HepG2 (cell line): ENCODE data around the gene KLF16. TPM values are rescaled to one million over a fixed set of nuclear protein-coding genes. Genes with fewer than 3 reads are reported as not detected.

Experiments used
- CREB1 ChIP-seq, 2 experiments: fragments of 450-650 bp in 1 of 2; IDR thresholded peaks; 2 replicates each; pipeline ENCODE4 v1.6.1; 2016 to 2017; ENCODE audit warnings: control low read depth in 1 of 2, mild to moderate bottlenecking in 1 of 2, missing compliant biosample characterization in 1 of 2, missing genetic modification characterization in 1 of 2
- EZH2 ChIP-seq: conservative IDR thresholded peaks from 2 replicates; pipeline ENCODE4 v1.6.1; 2012; ENCODE audit warnings: mild to moderate bottlenecking, low read depth, low read length, moderate library complexity
- FOXK2 ChIP-seq: fragments of 450-650 bp; IDR thresholded peaks from 2 replicates; pipeline ENCODE4 v1.6.1; 2016
- GZF1 ChIP-seq: sonication (generic); formaldehyde crosslinking; IDR thresholded peaks from 2 replicates; pipeline ENCODE4 v1.5.1; 2020; ENCODE audit warnings: mild to moderate bottlenecking, missing genetic modification reagents
- IKZF1 ChIP-seq: fragments of 450-650 bp; IDR thresholded peaks from 2 replicates; pipeline ENCODE4 v1.7.1; 2016
- MAFK ChIP-seq, 2 experiments: IDR thresholded peaks in 1 of 2; conservative IDR thresholded peaks in 1 of 2; 2 replicates each; pipeline ENCODE4 v1.6.1; 2011; ENCODE audit warnings: improper control_type of control experiment in 2 of 2, low read length in 2 of 2
- NBN ChIP-seq: fragments of 450-650 bp; conservative IDR thresholded peaks from 2 replicates; pipeline ENCODE4 v1.6.1; 2017
- SNRNP70 ChIP-seq: fragments of 200-400 bp; formaldehyde crosslinking; IDR thresholded peaks from 2 replicates; pipeline ENCODE4 v1.6.1; 2017; ENCODE audit warnings: mild to moderate bottlenecking, low read depth, low read length, moderate library complexity
- TARDBP ChIP-seq: sonication (generic); formaldehyde crosslinking; IDR thresholded peaks from 2 replicates; pipeline ENCODE4 v1.8.0; 2022; ENCODE audit warnings: mild to moderate bottlenecking, missing genetic modification reagents
- ZNF10 ChIP-seq: sonication (generic); formaldehyde crosslinking; IDR thresholded peaks from 2 replicates; pipeline ENCODE4 v1.4.0; 2020; ENCODE audit warnings: mild to moderate bottlenecking, low read depth, missing genetic modification reagents, borderline replicate concordance
- ZNF138 ChIP-seq: sonication (generic); formaldehyde crosslinking; IDR thresholded peaks from 2 replicates; pipeline ENCODE4 v1.5.0; 2020; ENCODE audit warnings: mild to moderate bottlenecking, low read depth, missing genetic modification reagents
- ZNF317 ChIP-seq: sonication (generic); formaldehyde crosslinking; IDR thresholded peaks from 2 replicates; pipeline ENCODE4 v1.5.0; 2020; ENCODE audit warnings: mild to moderate bottlenecking, missing genetic modification reagents
- ZNF430 ChIP-seq: sonication (generic); formaldehyde crosslinking; IDR thresholded peaks from 2 replicates; pipeline ENCODE4 v1.9.0; 2021; ENCODE audit warnings: mild to moderate bottlenecking, missing genetic modification reagents
- ZNF552 ChIP-seq: sonication (generic); formaldehyde crosslinking; IDR thresholded peaks from 2 replicates; pipeline ENCODE4 v1.9.0; 2022; ENCODE audit warnings: missing genetic modification reagents, mild to moderate bottlenecking, borderline replicate concordance
- polyA plus RNA-seq, 8 experiments: library from polyadenylated mRNA; depleted of rRNA in 3 of 8; stranded (reverse) in 7 of 8; unstranded in 1 of 8; fragments of >200 nt; fragmentation: Illumina TruSeq in 4 of 8; extraction: Trizol in 4 of 8; gene quantifications; 2 replicates each; pipeline versions ENCODE4 v1.2.1 to v1.2.3, GENCODE V29; 2011 to 2016; ENCODE audit warnings: low read depth in 4 of 8, missing spikeins in 1 of 8, mixed read lengths in 1 of 8; ENCODE audit not compliant: insufficient read depth in 1 of 8
- total RNA-seq, 5 experiments: library from RNA; depleted of rRNA; stranded (reverse); fragments of >200 nt; fragmentation: Illumina TruSeq; extraction: Trizol; gene quantifications; 2 replicates each; pipeline ENCODE4 v1.2.3, GENCODE V29; 2016; ENCODE audit warnings: low read depth in 1 of 5
- TF ChIP-seq, protein P1 (sequence below): sonication (generic); formaldehyde crosslinking; IDR thresholded peaks from 2 replicates; pipeline ENCODE4; 2020; ENCODE audit warnings: missing genetic modification reagents, mild to moderate bottlenecking, borderline replicate concordance
- TF ChIP-seq, protein P2 (sequence below): sonication (generic); formaldehyde crosslinking; IDR thresholded peaks from 2 replicates; pipeline ENCODE4 v1.8.0; 2022; ENCODE audit warnings: missing genetic modification reagents, mild to moderate bottlenecking, moderate library complexity, borderline replicate concordance
- TF ChIP-seq, protein P3 (sequence below): sonication (generic); formaldehyde crosslinking; IDR thresholded peaks from 2 replicates; pipeline ENCODE4 v1.4.0; 2020; ENCODE audit warnings: missing genetic modification reagents
- TF ChIP-seq, protein P4 (sequence below): sonication (generic); formaldehyde crosslinking; IDR thresholded peaks from 2 replicates; pipeline ENCODE4 v1.5.1; 2020; ENCODE audit warnings: missing genetic modification reagents, mild to moderate bottlenecking, borderline replicate concordance
- TF ChIP-seq, protein P5 (sequence below): IDR thresholded peaks from 2 replicates; pipeline ENCODE4 v1.6.1; 2016; ENCODE audit warnings: low read depth, borderline replicate concordance
- TF ChIP-seq, protein P6 (sequence below): sonication (generic); formaldehyde crosslinking; IDR thresholded peaks from 2 replicates; pipeline ENCODE4 v1.4.0; 2020; ENCODE audit warnings: missing genetic modification reagents

The KLF16 gene
- total and polyA plus RNA-seq, 2 of the 13 experiments (the other 11 are each of a cell fraction or from before 2014, with no cell fraction given), result 3.5 to 6.7 TPM

DNA sequence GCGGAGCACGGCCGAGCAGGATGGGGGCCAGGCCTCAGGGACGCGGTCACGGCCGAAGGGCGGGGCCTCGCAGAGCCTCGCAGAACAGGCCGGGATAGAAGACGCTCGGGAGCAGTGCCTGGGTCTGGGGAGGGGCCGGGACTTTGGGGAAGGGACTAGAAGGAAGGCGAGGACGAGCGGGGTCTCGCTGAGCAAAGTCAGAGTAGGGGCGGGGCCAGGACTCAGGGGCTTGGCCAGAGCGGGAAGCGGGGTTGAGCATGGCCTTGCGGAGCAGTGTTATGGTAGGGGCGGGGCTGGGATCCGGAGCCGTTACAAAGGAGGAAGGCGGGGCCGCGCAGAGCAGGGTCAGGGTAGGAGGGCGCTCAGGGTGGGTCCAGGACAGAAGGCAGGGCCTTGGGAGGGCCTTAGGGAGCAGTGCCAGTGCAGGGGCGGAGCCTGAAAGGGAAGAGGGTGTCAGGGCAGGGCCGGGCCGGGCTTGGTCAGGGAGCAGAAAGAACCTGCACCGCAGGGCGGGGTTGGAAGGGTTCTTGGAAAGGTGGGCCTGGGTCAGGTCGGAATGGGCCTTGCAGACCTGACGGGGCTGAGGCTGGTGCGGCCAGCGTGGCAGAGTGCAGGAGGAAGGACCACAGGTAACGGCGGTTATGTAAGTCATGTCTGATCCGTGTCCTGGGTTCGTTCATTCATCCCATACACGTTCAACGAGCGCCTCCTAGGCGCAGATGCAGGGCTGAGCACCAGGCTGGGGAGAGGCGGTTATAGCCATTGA, 50.8 kb downstream of the KLF16 start (continued):
- TF ChIP-seq, protein P1, sequence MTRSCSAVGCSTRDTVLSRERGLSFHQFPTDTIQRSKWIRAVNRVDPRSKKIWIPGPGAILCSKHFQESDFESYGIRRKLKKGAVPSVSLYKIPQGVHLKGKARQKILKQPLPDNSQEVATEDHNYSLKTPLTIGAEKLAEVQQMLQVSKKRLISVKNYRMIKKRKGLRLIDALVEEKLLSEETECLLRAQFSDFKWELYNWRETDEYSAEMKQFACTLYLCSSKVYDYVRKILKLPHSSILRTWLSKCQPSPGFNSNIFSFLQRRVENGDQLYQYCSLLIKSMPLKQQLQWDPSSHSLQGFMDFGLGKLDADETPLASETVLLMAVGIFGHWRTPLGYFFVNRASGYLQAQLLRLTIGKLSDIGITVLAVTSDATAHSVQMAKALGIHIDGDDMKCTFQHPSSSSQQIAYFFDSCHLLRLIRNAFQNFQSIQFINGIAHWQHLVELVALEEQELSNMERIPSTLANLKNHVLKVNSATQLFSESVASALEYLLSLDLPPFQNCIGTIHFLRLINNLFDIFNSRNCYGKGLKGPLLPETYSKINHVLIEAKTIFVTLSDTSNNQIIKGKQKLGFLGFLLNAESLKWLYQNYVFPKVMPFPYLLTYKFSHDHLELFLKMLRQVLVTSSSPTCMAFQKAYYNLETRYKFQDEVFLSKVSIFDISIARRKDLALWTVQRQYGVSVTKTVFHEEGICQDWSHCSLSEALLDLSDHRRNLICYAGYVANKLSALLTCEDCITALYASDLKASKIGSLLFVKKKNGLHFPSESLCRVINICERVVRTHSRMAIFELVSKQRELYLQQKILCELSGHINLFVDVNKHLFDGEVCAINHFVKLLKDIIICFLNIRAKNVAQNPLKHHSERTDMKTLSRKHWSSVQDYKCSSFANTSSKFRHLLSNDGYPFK (CRISPR knock-in tag), result peak; percentile 85; the same call in 1 of the 2 replicates
- TF ChIP-seq EZH2 (no peak), ZNF317 (CRISPR knock-in tag) (no peak), ZNF10 (CRISPR knock-in tag) (no peak), CREB1 (IDR thresholded peaks at IDR 0.05) (no peak), CREB1 (CRISPR knock-in tag; IDR thresholded peaks at IDR 0.05) (no peak), ZNF138 (CRISPR knock-in tag) (0 out of 2 replicates have a peak, but pooled peaks have one; percentile 85), ZNF430 (CRISPR knock-in tag) (peak; percentile 87; the same call in 1 of the 2 replicates), SNRNP70 (no peak), TARDBP (no peak), MAFK (conservative IDR thresholded peaks at IDR 0.05 in 1 of 2, IDR thresholded peaks at IDR 0.05 in 1 of 2; ENCODE audit: low read length in 2 of 2) (no peak), ZNF552 (CRISPR knock-in tag) (no peak), GZF1 (CRISPR knock-in tag) (0 out of 2 replicates have a peak, but pooled peaks have one; percentile 64), NBN (no peak), IKZF1 (no peak), FOXK2 (no peak)
- TF ChIP-seq, protein P2, sequence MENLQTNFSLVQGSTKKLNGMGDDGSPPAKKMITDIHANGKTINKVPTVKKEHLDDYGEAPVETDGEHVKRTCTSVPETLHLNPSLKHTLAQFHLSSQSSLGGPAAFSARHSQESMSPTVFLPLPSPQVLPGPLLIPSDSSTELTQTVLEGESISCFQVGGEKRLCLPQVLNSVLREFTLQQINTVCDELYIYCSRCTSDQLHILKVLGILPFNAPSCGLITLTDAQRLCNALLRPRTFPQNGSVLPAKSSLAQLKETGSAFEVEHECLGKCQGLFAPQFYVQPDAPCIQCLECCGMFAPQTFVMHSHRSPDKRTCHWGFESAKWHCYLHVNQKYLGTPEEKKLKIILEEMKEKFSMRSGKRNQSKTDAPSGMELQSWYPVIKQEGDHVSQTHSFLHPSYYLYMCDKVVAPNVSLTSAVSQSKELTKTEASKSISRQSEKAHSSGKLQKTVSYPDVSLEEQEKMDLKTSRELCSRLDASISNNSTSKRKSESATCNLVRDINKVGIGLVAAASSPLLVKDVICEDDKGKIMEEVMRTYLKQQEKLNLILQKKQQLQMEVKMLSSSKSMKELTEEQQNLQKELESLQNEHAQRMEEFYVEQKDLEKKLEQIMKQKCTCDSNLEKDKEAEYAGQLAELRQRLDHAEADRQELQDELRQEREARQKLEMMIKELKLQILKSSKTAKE, result no peak
- TF ChIP-seq, protein P3, sequence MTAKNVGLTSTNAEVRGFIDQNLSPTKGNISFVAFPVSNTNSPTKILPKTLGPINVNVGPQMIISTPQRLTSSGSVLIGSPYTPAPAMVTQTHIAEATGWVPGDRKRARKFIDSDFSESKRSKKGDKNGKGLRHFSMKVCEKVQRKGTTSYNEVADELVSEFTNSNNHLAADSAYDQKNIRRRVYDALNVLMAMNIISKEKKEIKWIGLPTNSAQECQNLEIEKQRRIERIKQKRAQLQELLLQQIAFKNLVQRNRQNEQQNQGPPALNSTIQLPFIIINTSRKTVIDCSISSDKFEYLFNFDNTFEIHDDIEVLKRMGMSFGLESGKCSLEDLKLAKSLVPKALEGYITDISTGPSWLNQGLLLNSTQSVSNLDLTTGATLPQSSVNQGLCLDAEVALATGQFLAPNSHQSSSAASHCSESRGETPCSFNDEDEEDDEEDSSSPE (CRISPR knock-in tag), result peak; percentile 51; the same call in 1 of the 2 replicates
- TF ChIP-seq, protein P4, sequence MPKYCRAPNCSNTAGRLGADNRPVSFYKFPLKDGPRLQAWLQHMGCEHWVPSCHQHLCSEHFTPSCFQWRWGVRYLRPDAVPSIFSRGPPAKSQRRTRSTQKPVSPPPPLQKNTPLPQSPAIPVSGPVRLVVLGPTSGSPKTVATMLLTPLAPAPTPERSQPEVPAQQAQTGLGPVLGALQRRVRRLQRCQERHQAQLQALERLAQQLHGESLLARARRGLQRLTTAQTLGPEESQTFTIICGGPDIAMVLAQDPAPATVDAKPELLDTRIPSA (CRISPR knock-in tag), result no peak
- TF ChIP-seq, protein P5, sequence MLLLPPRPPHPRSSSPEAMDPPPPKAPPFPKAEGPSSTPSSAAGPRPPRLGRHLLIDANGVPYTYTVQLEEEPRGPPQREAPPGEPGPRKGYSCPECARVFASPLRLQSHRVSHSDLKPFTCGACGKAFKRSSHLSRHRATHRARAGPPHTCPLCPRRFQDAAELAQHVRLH (CRISPR knock-in tag), result peak; percentile 66; the same call in 1 of the 2 replicates
- TF ChIP-seq, protein P6, sequence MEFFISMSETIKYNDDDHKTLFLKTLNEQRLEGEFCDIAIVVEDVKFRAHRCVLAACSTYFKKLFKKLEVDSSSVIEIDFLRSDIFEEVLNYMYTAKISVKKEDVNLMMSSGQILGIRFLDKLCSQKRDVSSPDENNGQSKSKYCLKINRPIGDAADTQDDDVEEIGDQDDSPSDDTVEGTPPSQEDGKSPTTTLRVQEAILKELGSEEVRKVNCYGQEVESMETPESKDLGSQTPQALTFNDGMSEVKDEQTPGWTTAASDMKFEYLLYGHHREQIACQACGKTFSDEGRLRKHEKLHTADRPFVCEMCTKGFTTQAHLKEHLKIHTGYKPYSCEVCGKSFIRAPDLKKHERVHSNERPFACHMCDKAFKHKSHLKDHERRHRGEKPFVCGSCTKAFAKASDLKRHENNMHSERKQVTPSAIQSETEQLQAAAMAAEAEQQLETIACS, result 0 out of 2 replicates have a peak, but pooled peaks have one; percentile 51
